Astrocyte (in vitro differentiated cells and primary cell): ENCODE data around the gene PLN.

ENCODE experiments used
- CTCF ChIP-seq: IDR thresholded peaks from 2 replicates; pipeline ENCODE4 v1.5.1; 2011; ENCODE audit warnings: low read depth, mild to moderate bottlenecking, inconsistent platforms, low read length, moderate library complexity; ENCODE audit not compliant: insufficient read depth
- EZH2 ChIP-seq: IDR thresholded peaks from 2 replicates; pipeline ENCODE4 v1.6.1; 2012; ENCODE audit warnings: mild to moderate bottlenecking, low read length, inconsistent platforms; ENCODE audit not compliant: insufficient read depth

GRCh38 chr6:118597636-118598035 lies 49.5 kb downstream of the PLN start:
- TF ChIP-seq EZH2 (no peak), CTCF (no peak)
